ENCODE results near the gene UGDH. TPM values are rescaled to one million over a fixed set of nuclear protein-coding genes. Genes with fewer than 3 reads are reported as not detected.
A peak's percentile ranks its signal among the peaks of the same experiment; 100 is the strongest.
"Not testable (repeated sequence)": the region's sequence is repeated elsewhere in the genome, so short reads cannot be mapped to it uniquely, and the experiment has no call there.

UGDH gene
- total and polyA plus RNA-seq, 9 of the 15 experiments (the other 6 are each of a cell fraction or from before 2014, with no cell fraction given) = 5.5 to 21.7 (median 16.2) TPM

- TF ChIP-seq MTA1 (IDR thresholded peaks at IDR 0.05; ENCODE audit: borderline replicate concordance) = peak; percentile 100
Measured at GRCh38 chr4:39458505-39459300, 68.5 kb downstream of the UGDH start, which contains the start of the genes LIAS and RPL9 (continued).

DNA sequence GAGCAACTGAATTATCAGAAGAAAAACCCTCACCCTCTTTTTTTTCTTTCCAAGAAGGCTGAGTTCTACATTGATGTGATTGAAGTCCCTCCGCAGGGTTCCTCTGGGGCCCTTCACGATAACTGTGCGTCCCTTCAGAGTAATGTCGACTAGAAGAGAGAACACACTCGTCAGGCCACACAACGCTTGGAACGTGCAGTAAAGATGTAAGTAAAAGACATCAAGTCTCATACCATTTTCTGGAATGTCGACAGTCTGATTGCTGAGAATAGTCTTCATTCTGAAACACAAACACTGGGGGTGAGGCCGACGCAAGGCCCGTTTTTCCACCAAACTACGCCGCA, 69.1 kb downstream of the UGDH start:
- Histone ChIP-seq H3K9ac (ENCODE audit: insufficient read depth in 1 of 2, low read depth in 2 of 2, low read length in 2 of 2) (peak overlapping the region; percentile 96 to 97), H3K4me2 (ENCODE audit: insufficient read depth, low read length) (peak overlapping the region; percentile 96), H3K4me3 (peak overlapping the region; percentile 82), H4K20me1 (replicated peaks; ENCODE audit: control insufficient read depth, insufficient read depth, low read length) (peaks cover 24% of the 10 kb centered on the region; the same call in 1 of the 2 replicates), H3K4me1 (replicated peaks in 1 of 2; ENCODE audit: control insufficient read depth in 2 of 2, insufficient read depth in 2 of 2, low read length in 2 of 2) (peaks cover 3 to 12% of the 10 kb centered on the region in 2 experiments; a peak in 4 of 5 replicates), H3K27ac (ENCODE audit: extremely low read depth, low read depth, low read length) (peak overlapping the region; percentile 93), H2AFZ (ENCODE audit: low read depth, low read length) (peak overlapping the region; percentile 65), H3K36me3 (ENCODE audit: control insufficient read depth, insufficient read depth, low read length) (peaks cover 76% of the 10 kb centered on the region), H3K79me2 (ENCODE audit: control insufficient read depth, insufficient read depth, low read length) (peaks cover 75% of the 10 kb centered on the region)
- in situ Hi-C loops (cut with MboI); CTCF ChIA-PET (ENCODE audit: low intra/inter-chr PET ratio); H3K27me3 ChIP-seq (ENCODE audit: control insufficient read depth in 2 of 2, insufficient read depth in 2 of 2, low read length in 2 of 2); H3K9me3 ChIP-seq (replicated peaks; ENCODE audit: control insufficient read depth, insufficient read depth, low read depth, low read length); BruUV-seq (replicated peaks); H3K9me1 ChIP-seq (ENCODE audit: control insufficient read depth, insufficient read depth, low read length); DNase-seq (ENCODE audit: extremely low read depth in 1 of 4, low spot score in 3 of 4); FAIRE-seq: not testable (repeated sequence)
- peak; percentile 14 for ATAC-seq
- POLR2A ChIA-PET = interaction anchor here (0.6 to 2.5 kb wide), 20 partner anchors 11 to 929 kb away, joined by 3 to 20 read pairs (median 3); partner anchors contain the start of genes RFC1, SMIM14, UBE2K and UGDH
- intact Hi-C loops (cut with micrococcal nuclease) = loop anchor here (10.0 kb wide), 1 partner anchor 563 kb away; no protein-coding TSS in a partner anchor
- TF ChIP-seq SNRNP70 (optimal IDR thresholded peaks at IDR 0.05; ENCODE audit: low read depth, low read length) (peak; percentile 13), ZC3H4 (CRISPR knock-in tag; IDR thresholded peaks at IDR 0.05; ENCODE audit: borderline replicate concordance) (0 out of 2 replicates have a peak, but pooled peaks have one; percentile 75), ZNF263 (CRISPR knock-in tag; IDR thresholded peaks at IDR 0.05; ENCODE audit: borderline replicate concordance) (0 out of 2 replicates have a peak, but pooled peaks have one; percentile 13)
- under 1% methylated on average over 13 of the region's 13 CpGs for WGBS (ENCODE audit: insufficient coverage, low coverage, missing lambda C conversion rate)
